GM19043 (cell line): Measurements from ENCODE around the gene SYCP2.

Experiments
- ATAC-seq: cut with Tn5 transposase; IDR thresholded peaks from one replicate; pipeline ENCODE4 v1.9.1; 2021; ENCODE audit warnings: low read depth; ENCODE audit not compliant: unreplicated experiment

The SYCP2 gene

DNA sequence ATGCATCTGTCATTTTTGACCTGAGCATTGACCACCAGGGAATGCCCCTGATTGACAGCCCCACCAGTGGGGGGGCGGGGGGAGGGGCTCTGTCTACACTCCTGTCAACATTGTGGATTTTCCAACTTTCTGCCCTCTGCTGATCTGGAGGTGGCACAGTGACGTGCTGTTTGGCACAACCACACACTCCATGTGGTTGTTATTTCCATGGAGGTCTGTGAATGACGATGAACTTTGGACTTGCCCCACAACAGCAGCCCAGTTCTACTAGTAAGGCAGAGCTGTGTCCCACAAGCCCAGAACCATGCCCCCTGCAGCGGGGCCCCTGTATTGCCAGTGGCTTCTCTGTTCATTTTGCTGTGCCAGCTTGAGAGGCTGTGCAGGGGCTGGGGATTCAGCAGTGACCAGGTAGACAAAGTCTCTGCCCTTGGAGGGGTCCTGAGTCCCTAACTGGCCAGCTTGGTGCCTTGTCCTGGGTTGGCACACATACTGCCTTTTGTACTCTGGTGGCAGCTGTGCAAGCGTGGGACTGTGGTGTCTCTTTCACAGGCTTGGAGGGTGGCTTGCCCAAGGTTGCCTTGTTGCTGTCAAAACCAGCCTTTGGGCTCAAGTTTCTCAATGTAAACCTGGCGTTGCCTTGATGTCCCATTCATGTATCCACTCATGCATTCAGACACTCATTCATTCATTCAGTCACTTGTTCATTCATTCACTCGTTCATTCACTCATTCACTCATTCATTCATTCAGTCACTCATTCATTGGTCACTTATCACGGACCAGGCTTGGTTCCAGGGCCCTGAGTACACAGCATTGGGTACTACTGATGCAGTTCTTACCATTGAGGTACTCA, 108.5 kb downstream of the SYCP2 start:
- no peak for ATAC-seq

DNA sequence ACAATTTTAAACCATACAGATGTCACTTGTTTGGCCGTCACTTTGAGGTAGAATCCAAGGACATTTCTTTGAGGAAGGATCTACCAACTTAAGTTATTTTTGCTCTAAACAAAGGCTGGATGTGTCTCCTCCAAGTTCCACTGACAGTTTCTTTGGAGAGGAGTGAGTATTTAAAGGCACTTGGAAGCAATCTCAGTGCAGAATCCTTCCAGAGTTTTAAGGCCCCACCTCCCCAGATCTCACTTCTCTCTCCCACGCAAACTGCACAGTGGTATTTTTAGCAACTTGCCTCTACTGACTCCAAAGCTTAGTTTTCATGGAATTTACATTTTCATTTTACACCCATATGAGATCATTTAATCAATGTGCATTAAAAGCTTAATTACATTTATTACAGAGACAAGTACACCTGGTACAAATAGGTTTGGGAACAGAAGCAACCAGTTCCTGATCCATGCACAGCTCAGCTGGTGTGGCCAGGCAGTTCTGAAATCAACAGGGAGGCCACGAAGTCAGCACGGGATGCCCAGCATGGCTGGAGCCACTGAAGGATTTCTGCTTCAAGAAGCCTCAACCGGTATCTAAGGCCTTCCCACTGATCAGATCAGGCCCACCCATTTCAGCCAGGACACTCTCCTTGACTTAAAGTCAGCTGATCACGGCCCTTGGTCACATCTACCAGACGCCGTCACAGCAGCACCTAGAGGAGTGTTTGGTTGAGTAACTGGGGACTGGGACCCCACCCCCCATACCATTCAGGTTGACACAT, 109.8 kb downstream of the SYCP2 start:
- no peak for ATAC-seq

DNA sequence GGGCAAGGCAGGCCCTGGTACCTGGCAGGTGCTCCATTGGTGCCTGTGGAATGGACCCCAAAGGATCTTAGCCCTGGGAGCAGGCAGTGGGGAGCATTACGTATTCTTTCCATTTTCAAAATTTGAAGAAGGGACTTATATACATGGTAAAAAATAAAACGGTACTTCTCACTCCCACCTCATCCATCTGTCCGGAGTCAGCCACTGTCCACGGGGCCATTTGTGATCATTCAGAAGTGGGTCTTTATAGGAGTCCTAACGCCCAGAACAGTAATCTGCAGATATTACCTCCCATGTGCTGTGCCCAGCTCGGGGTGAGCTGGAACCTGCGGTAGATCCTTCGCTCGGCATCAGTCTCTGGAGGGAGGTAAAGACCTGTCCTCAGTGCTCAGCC, 110.4 kb downstream of the SYCP2 start:
- ATAC-seq = no peak

DNA sequence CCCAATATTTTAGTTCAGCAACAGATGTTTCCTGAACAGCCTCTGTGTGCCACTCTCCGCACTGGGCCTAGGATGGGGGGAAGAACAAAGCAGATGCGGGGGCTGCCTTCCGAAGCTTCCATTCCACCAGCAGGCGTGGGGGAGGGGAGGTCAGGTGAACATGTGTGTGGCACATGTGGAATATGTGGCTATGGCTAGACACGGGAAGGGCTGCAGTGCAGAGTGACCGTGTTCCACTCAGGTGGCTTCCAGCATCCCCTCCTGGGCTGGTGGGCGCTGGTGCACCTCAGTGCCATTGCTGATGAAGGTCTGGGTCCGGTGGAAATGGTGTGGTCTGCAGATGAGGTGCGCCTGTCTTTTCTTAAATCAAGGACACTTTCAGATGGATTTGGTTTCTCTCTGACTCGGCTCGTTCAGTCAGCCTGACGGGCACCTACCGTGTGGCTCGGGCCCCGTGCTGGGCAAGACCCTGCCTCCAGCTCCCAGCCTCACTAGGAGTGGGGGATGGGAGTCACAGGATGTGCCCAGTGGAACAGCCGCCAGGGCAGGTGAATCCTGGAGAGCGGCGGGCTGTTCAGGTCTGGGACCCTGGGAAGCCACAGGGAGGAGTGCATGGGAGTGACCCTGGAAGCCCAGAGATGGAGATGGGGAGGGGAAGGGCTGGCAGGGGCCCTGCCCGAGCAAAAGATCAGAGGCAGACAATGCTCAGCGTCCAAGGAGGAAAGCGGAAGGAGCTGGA, 111.0 kb downstream of the SYCP2 start:
- no peak for ATAC-seq

DNA sequence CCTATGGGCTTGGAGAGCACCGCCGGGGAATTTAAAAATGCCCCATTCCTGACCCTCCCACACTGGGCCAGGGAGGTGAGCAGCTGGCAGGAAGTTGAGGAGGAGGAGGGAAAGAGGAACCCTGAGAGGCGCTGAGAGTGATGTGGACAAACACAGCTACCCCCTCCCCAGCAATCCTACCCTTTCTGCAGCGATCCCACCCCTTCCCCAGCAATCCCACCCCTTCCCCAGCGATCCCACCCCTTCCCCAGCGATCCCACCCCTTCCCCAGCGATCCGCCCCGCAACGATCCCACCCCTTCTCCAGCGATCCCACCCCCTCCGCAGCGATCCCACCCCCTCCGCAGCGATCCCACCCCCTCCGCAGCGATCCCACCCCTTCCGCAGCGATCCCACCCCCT, 111.6 kb downstream of the SYCP2 start:
- ATAC-seq = no peak

DNA sequence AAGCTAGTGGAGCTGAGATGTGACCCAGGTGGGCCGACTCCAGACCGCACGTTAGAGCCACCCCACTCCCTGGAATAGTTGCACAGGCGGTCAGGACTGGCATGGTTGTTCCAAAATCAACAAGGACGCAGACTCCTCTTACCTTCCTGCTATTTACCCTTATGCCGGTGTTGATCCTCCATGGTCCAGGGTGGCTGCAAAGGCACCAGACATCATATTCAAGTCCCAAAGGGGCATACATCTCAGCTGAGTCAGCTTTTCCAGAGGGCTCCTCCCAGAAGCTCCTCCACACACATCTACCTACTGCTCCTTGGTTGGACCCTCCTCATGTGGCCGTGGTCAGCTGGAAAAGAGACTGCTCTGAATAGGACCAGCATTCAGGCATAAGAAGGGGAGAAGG, 112.2 kb downstream of the SYCP2 start:
- ATAC-seq = no peak

DNA sequence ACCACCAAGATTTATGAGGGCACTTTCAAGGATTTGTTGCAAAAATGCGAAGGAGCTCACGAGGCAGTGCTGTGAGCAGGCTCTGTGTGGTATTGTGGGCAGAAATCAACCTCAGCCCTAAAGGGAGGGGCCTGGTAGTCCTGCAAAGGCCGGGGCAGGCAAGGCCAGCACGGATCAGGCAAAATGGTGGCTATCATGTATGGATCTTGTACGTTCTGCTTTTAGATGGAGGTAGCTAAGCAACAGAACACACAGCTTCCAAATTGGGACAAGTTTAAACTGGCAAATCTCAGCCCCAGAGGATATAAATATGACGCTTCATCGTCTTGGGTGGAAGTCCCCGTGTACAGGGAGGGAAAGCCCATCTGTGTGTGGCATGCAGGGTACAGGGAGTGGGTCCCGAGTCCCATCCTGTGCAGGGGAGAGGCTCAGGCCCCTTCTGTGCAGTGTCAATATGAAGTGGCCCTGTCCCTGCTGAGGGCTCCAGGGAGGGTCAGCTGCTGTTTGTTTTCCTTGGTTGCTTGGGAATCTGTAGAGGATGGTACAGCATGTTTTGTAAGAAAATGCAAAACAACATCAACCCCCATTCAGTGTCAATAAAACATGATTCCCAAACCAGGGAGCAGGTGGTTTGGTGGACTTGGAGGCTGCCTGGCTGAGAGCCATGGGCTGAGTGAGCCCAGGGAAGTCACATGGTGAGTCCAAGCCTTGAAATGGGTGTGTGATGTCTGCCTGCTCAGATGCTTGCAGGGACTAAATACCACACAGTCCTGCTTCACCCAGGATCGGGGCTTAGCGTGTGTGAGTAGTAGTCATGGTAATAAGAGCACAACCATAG, 113.0 kb downstream of the SYCP2 start:
- no peak for ATAC-seq

DNA sequence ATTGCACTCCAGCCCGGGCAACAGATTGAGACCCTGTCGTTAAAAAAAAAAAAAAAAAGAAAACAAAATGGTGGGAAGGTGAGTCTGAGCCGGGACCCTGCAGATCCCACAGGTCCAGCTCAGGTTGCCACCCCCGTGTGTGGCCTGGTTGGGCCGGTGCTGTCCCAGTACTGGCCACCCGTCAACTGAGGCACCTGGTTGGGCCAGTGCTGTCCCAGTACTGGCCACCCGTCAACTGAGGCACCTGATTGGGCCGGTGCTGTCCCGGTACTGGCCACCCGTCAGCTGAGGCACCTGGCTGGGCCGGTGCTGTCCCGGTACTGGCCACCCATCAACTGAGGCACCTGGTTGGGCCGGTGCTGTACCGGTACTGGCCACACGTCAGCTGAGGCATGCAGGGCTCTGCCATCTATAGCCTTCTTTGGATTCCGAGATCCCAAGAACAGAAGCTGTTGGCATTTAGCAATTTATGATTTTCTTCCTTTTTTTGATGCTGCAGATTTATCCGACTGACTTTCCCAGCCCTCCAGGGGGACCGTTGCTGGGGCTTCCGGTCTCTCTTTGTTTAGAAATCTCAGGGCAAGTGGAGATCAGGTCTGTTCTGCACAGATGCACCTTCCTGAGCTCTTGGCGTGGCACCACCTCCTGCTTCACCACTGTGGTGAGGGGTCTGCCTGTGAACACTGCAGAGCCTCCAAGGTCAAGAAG, 113.8 kb downstream of the SYCP2 start:
- no peak for ATAC-seq

DNA sequence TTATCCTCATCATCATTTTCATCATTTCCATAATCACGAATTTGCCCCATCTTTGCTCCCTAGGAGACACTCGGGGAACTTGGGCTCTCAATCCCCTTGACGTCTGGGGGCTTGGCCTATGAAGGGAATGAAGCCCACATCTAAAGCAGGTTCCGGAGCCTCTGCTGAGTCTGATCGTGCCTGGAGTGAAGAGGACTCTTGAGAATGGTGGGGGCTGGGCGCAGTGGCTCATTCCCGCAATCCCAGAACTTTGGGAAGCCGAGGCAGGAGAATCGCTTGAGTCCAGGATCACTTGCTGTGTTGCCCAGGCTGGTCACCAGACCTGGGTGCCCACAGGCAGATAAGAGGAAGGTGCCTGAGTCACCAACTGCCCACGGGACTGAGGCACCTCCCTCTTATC, 114.5 kb downstream of the SYCP2 start:
- no peak for ATAC-seq

DNA sequence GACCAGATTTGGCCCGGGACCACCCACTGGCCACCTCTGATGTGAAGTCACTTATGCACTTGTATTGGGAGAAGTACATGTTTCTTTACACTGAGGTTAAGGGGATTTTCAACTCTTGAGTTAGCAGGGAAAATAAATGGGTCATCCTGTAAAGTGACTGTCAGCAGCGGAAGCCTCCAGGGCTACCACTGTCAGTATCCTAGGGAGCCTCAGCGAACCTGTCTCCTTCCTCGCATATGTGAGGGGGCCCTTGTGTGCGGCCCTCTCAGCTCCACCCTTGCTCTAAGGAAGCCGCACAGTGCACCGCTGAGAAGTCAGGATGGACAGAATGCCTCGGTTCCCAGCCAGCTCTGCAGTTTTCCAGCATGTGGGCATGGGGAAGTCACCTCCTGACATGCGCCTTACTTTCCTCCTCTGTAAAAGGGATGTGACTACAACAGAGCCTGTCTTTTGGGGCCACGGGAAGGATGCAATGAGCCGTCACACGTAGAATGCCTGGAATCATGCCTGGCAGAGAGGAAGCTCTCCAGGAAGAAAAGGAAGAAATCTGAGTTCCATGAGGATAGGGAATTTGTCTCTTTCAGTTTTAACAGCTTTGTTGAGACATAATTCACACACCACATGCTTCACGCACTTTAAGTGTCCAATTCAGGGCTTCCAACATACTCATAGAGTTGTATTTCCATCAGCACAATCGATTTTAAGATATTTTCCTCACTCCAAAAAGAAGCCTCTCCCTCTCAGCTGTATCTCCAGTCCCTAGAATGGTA, 115.4 kb downstream of the SYCP2 start:
- no peak for ATAC-seq

DNA sequence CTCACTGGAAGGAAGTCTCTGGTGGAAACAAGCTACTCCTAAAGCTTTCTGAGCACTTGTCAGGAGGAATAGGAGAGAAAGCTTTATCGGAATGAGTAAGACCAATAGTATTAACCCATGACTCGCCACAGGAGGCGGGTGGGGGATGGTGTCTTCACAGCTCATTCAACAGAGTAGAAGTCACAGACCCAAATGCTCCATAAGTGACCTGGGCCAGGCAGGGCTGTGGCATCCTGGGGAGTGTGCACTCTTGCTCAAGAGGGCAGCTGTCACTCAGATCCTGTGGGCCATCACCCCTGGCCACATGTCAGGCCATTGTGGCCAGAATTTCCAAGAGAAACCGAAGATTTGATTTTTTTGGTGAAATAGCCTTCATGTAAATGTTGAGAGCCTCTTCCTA, 116.0 kb downstream of the SYCP2 start:
- ATAC-seq = no peak

DNA sequence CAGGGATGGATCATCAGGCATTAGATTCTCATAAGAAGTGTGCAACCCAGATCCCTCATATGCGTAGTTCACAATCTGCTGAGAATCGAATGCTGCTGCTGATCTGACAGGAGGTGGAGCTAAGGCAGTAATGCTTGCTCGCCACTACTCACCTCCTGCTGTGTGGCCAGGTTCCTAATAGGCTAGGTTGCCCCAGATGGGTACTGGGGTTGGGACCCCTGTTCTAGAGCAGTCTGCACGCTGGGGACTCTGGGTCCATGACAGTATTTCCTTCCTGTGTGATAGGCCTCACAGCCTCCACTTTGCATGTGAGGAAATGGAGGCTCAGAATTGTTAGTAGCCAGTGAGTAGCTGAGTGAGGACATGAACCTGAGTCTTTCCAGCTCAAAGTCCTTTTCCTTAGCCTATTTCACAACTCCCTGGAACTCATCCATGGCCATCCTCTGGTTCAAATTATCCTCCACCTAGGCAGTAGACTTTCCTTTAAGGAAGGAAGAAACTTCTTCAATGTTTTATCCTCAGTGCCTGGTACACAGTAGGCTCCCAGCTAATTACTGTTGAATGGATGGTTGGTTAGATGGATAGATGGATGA, 117.2 kb downstream of the SYCP2 start:
- ATAC-seq = no peak

DNA sequence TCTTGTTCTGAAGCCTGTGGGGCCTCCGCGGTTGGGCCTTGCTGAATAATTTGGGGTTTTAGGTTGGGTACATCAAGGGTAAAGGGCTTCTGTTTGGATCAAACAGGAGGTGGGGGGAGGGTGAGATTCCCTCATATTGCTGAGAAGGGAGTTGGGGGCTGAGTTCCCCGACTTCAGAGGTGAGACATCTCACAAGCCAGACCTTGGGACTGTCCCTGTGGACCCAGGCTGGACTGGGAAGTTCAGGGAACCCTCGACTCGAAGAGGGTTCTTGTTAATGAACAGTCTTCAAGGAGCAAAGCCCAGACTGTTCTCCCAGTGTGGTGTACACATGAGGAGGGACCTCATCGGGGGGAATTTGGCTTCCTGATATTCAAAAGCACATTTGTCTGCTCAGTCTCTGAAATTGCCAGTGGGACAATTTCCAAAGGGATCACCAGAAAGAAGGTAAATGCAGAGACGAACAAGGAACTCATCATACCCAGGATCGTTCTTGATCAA, 118.5 kb downstream of the SYCP2 start:
- ATAC-seq = no peak

DNA sequence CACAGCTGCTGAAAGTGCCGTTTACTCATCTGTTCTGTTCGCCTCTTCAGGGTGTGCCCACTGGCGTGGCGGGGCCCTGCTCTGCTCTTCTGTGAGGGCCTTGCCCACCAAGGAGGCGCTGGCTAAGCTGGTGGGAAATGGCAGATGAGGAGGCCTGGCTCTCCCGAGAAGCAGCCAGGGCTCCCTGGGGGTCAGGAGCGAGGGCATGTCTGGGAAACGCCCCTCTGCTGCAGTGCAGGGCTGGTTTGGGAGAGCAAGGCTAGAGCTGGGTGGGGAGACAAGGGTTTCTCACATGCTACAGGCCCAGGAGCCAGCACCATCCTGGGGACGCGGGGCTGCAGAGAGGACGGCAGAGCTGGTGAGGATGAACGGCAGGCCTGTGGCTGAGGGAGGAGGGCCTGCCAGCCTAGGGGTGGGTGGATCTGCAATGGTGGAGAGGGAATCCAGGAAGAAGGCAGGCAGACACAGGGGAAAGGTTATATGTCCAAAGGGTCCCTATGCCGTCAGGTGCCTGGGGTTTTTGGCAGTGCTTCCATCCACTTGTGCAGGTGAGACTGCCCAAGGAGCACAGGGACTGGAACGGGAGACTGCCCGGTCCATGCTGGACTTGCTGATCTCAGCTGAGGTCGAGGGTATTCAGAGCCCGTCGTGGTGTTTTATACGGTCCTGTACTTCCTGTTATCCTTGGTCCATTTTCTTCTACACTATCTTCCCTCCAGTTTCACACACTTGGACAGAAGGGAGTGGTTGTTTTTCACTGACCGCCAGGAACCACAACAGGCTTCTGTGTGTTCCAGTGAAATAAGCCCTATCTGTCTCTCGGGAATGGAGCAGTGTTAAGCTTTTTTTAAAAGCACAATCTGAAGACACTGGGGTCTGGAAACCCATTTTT, 119.2 kb downstream of the SYCP2 start:
- no peak for ATAC-seq
